GM18909 (cell line): ENCODE measurements around the gene ADAMTS10.
A peak's percentile ranks its signal among the peaks of the same experiment; 100 is the strongest.
"Not testable (repeated sequence)": the region's sequence is repeated elsewhere in the genome, so short reads cannot be mapped to it uniquely, and the experiment has no call there.

Experiments
- ATAC-seq: cut with Tn5 transposase; IDR thresholded peaks from one replicate; pipeline ENCODE4 v1.9.1; 2021; ENCODE audit warnings: mild to moderate bottlenecking; ENCODE audit not compliant: unreplicated experiment, poor library complexity

Gene ADAMTS10

DNA sequence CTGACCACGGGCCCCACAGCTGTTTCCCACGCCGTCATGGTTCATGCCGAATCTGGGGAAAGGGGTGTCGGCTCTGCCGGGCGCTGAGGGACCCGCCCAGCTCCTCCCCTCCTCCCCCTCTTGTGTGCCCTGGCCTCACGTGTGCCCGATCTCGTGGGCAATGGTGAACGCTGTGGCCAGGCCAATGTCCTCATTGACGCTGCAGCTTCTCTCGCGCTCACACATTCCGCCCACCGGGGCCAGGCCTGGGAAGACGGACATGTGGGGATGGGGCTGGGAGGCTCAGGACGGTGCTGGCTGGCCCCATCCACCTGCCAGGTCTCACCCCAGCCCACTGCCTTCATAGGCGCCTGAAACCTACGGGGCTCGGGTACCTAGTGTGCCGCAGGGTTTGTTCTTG, 14.3 kb downstream of the ADAMTS10 start:
- no peak for ATAC-seq

DNA sequence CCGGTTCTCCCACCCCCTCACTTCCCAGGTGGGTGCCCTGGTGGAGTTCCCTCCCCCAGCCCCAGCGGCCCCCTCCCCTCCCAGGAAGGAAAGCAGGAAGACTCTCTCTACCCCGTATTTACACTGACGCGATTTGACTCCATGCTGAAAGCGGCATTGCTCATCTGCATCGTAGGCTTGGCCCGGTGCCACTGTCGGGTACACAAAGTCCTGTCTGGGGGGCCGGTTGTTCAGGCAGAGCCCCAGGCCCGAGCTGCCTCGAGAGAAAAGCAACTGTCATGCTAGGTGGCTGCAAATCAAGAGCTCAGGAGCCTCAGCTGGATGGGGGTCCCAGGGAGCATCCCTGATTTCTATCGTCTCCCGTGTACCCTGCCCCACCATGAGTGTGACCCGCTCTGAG, 14.9 kb downstream of the ADAMTS10 start:
- ATAC-seq, result no peak

DNA sequence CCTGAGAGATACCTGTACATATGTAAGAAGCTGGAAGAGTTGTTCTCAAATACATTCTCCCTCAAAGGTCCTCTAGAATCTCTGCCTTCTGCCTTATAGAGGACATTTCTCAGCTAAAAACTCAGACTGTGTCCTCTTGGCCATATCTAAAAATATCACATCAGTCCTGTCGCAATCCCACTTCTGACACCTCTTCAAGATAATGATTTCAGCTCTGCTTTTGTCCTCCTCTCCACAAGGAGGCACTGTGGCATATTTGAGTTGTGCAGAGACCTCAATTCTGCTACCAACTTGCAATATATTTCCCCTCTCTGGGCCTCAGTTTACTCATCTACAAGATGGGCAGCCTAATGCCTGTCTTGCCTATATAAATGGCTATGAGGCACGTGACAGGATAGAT, 16.6 kb downstream of the ADAMTS10 start:
- no peak for ATAC-seq

DNA sequence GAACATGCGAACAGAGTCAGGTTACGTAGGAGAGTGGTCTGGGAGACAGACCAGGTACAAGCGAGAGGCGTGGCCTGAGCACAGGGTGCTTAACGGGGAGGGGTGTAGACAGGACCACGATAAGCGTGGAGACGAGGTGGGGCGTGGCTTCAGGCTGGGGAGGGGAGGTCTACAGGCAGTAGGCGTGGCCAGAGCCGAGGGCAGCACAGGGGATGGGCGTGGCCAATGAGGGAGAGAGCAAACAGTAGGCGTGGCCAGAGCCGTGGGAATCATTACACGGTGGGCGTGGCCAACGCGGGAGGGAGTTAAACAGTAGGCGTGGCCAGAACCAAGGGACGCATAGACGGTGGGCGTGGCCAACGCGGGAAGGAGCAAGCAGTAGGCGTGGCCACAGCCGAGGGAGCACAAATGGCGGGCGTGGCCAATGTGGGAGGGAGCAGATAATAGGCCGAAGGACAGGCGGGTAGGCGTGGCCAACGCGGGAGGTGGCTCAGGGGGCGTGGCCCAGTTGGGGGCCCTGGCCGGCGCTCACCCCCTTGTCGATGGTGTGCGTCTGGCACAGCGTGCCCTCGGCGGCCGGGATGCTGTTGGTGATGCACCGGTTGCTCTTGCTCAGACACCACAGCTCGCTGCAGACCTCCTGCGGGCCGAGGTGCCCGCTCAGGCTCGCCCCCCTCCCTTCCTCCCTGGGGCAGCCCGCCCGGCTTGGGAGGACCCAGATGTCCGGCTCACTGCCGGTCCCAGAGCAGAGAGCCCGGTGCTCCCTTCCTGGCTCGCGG, 18.1 kb downstream of the ADAMTS10 start:
- ATAC-seq, result no peak

DNA sequence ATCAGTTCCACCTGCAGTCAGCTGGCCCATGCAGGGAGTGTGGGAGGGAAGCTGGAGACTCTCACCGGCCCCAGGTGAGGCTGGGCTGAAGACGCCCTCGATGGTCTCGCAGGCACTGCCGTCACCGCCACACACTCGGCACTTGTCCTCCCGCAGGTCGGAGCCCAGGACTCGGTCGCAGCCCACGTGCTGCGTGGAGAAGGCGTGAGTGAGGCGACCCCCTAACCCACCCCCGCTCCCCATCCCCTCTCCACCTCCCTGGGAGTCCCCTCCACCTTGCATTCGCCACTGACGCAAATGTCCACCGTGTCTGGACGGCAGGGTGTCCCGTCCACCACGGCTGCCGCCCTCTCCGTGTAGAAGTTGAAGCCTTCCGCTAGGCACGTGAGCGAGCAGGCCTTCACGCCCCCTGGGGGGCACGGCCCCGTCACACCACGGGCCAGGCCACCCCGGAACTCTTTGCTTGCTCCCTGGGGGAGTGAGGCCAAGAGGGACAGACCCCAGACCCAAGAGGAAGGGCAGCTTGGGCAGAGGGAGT, 21.3 kb downstream of the ADAMTS10 start:
- ATAC-seq, result no peak

DNA sequence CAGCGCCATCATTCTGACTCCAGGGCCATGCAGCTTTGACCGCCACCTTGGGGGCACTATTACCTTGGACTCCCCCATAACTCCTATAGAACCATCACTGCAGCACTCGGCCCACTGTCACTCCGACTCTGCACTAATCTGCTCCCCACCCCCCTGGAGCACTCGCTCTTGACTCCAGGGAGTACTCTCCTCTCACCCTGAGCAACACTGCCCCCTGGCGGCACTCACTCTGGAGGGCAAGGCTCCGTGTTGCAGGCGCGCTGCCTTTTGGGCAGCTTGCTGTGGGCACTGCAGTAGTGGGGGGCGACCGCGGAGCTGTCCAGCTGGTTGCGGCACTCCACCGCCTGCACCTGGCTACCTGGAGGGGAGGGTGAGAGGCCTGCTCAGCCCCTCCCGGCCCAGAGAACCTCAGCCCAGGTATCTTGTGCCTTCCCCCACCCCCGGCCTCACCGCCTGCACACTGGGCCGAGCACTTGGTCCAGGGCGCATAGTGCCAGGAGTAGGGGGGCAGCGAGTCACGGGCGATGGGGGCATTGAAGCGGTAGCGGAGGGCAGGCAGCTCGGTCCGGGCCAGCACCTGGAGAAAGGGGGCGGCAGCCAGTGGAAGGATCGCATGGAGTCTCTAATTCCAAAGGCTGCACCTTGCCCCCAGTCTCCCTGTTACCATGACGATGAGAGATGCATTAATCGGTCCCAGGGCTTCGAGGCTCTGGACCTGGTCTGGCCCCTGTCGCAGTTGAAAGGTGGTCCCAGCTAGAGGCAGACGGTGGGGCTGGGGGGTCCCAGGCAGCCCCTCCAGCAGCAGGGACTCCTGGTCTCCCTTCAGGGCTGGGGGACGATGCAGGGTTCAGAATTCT, 24.4 kb downstream of the ADAMTS10 start:
- no peak for ATAC-seq

DNA sequence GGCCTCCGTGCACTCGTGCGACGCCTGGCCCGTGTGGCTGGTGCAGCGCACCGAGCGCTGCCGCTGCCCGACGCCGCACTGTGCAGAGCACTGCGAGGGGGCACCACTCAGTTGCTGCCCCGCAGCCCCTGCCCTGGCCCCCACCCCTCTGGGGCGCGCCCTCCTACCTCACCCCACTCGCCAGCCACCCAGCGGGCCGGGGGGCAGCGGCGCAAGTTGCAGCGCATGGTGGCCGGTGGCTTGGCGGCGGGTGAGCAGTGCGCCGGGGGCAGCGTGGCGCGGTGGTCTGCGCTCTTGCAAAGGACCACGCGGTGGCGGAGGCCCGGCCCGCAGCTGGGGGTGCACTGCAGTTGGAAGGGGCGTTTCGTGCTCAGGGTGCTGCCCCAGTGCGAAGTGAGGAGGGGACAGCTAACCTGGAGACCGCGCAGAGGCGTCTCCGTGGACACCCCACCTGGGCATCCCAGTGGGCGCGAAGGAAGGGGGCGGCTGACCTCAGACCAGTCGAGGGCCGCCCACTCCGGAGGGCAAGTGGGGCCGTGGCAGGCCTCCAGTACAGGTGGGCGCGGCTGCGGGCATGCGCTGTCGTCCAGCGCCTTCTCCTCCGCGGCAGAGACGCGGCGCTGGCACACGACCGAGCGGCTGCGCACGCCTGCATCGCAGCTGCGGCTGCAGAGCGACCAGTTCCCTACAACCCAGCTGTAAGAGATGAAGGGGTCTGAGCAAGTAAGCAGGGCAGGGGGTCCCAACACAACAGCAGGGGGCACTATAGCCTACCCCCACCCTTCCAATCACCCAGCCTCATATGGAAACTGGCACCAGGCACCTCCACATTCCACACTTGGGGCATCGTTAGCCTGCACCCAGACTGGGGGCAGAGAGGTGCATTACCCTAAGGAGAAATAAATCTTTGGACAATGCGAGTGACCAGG, 25.3 kb downstream of the ADAMTS10 start:
- ATAC-seq, result no peak

DNA sequence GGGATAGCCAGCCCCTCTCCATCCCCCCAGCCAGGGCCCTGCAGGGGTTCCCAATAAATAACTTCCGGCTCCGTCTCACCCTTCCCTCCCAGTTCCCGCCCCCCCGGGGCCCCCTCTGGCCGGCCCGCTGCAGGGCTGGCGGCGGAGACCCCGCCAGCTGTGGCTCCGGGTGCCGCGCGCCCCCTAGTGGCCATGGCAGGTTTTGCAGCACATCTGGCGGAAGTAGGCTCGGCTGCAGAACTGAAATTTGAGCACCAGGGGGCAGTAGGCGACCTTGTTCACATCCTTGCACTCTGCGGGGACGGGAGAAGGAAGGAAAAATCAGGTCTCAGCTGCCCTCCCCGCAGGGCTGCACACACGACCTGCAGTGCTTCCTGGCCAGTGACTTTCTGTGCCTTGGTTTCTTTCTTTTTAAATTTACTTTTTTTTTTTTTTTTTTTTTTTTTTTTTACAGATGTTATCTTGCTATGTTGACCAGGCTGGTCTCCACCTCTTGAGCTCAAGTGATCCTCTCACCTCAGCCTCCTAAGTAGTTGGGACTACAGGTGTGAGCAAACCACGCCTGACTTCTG, 29.7 kb downstream of the ADAMTS10 start:
- ATAC-seq, result peak; percentile 65

DNA sequence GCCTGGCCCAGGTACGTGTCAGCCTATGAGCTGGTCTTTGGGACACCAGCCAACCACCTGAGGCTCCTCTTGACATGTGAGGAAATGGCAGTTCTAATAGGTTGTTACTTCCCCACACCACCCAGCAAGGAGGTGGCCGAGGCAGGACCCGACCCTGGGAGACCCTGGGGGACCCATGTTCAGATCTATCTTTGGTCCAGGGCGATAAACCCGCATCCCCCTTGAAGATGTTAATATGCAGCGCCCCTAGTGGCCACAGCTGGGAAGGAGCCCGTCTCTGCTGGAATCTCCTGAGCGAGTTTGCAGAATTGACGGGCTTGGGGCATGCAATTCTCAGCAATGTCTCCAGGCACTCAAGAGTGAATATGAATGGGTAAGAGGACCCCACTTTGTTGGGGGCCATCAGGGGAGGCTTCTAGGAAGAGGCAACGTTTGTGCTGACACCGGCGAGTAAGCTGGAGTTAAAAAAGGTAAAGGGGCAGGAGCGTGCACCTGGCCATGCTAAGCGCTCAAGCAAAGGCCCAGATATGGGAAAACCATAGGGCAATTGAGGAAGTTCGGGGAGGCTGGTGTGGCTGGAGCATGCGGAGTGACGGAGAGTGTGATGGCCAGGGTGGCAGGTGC, 31.8 kb downstream of the ADAMTS10 start:
- no peak for ATAC-seq

DNA sequence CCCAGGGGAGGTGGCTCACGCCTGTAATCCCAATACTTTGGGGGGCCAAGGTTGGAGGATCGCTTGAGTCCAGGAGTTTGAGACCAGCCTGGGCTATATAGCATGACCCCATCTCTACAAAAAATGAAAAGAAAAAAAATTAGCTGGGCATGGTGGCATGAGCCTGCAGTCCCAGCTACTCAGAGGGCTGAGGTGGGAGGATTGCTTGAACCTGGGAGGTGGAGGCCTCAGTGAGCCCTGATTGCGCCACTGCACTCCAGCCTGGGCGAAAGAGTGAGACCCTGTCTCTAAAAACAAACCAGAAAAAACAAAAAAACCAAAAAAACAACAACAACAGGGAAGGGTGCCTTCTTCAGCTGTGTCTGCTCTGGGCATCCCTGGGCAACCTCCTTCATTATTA, 32.8 kb downstream of the ADAMTS10 start:
- ATAC-seq, result no peak

DNA sequence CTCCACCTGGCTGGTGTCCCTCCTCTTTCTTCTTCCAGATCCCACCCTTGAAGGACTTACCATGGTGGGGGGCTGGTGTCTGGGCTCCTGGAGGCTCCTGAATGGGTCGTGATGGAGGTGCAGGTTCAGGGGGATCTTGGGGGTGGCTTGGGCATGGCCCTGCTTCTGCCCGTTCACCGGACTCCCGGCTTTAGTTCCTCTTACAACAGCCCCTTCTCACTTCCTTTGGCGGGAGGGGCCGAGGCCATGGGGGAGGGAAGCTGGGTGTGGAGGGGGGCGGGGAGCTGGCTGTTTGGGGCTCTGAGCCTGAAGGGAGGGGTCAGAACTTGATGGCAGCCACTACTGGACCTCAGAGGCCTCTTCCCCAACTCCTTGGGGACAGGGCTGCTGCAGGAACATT, 33.3 kb downstream of the ADAMTS10 start, which contains the start of gene MYO1F:
Gene MYO1F (minus strand): TSS at position 196 of the 400 bp plus-strand sequence. CDS start 133 bp downstream, at position 63.
- ATAC-seq, result no peak

DNA sequence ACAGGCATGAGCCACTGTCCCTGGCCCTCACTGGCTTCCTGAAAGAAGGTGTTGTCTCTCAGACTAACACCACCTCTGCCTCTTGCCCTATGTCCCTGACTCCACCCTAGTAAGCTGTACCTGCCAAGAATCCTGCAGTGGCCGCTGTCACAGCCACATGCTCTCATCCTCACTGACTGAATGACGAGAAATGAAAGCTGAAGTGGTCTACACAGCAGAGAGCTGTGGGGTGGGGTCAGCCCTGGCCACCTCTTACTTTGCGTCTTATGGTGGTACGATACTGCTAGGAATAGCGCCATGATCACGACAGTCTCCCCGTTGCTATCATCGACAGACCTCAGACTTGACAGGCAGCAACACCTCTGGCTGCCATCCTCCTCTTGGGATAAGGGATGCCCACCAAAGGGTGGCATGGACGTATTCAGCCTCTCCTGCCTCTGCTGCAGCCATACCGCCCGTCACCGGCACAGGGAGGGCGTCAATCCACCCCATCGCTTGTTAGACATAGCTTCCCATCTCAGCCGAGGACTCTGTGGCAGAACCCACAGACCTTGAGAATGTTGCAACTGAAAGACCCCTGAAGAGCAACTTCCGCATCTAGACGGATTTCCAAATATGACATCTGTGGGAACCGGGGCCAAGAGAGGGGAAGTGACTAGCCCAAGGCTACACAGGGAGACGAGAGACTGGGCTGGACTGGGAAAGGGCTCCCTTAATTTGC, 34.1 kb downstream of the ADAMTS10 start:
- ATAC-seq, result no peak

DNA sequence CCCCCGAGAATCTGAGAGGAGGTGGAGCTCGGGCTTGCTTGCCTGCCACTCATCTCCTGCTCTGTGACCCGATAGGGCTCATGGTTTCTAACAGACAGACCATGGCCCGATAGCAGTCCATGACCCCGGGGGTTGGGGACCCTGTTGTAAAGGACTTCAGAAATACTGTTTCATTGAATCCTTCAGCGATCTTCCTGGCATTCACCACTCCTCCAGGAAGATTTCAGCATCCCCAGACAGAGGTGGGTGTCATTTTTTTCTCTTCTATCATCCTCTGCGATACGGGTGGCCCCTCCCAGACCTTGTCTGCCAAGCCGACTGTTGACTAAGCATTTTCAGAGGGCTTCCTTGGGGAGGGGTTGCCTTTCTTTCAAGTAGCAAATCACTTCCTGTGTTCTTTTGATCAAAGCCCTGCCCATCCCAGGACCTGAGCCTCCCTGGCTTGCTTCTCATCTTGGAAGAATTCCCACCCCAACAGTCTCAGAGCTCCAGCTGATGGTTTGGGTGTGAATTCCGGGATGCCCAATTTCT, 35.0 kb downstream of the ADAMTS10 start:
- no peak for ATAC-seq

DNA sequence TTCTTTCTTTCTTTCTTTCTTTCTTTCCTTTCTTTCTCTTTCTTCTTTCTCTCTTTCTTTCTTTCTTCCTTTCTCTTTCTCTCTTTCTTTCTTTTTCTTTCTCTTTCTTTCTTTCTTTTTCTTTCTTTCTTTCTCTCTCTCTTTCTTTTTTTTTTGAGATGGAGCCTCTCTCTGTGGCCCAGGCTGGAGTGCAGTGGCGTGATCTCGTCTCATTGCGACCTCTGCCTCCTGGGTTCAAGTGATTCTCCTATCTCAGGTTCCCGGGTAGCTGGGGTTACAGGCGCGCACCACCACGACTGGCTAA, 35.9 kb downstream of the ADAMTS10 start:
- not testable (repeated sequence) for ATAC-seq

DNA sequence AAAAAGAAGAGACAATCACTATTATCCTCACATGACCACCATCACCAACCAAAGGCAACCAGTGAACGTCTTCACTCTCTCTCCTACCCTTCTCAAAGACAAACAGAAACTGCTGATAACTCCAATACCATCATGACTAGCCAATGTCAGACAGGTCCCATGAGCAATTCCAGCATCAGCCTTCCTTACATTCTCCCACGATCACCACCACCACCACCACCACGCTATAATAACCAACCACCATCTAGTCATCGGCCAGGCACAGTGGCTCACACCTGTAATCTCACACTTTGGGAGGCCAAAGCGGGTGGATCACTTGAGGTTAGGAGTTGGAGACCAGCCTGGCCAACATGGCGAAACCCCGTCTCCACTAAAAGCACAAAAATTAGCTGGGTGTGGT, 37.2 kb downstream of the ADAMTS10 start:
- no peak for ATAC-seq

DNA sequence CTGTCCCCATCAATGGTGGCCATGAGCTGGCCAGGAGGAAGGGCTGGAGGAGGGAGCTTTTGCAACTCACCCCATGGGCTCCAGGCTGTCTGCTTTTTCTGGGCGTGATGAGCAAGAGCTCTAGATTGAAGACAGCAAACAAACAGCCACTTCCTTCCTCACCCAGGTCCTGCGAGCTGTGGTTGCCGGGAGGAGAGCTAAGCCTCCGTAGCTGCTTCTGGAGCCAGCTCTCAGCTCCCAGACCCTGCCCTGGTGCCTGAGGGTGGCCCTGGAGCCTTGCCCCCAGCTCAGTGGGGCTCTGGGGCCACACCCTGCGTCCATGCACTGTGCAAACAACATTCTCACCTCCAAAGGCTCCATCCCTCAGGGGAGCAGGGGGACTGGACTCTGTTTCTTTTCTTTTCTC, 39.5 kb downstream of the ADAMTS10 start:
- ATAC-seq, result no peak

DNA sequence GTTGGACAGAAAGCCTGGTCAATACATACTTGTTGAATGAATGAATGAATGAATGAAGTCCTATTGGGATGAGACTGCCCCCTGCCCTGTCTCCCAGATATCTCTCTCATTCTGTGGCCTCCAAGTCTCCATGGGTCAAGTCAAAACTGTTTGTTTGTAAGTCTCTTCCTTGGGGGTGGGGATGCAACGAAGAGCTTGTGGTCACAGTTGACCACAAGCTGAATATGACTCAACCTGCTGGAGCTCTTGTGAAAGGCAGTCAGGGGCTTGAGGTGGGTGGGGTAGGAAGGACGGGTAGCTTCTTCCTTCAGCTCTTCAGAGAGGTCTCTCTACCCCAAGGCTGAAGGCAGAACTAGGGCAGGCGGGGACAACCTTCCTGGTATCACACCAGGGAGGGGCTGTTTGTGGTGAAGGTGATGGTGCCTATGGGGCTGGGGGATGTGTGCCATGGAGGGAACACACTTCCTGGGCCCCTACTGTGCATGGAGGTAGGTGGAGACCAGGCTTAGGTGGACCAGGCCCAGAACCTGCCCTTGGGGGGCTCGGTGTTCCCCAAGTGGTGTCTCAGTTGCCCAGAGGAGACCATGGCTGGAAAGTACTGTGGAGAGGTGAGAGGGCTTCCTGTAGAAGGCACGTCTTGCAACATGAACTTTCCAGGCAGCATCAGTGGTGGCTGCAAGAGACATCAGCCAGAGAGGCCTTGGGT, 41.3 kb downstream of the ADAMTS10 start:
- peak; percentile 80 for ATAC-seq

DNA sequence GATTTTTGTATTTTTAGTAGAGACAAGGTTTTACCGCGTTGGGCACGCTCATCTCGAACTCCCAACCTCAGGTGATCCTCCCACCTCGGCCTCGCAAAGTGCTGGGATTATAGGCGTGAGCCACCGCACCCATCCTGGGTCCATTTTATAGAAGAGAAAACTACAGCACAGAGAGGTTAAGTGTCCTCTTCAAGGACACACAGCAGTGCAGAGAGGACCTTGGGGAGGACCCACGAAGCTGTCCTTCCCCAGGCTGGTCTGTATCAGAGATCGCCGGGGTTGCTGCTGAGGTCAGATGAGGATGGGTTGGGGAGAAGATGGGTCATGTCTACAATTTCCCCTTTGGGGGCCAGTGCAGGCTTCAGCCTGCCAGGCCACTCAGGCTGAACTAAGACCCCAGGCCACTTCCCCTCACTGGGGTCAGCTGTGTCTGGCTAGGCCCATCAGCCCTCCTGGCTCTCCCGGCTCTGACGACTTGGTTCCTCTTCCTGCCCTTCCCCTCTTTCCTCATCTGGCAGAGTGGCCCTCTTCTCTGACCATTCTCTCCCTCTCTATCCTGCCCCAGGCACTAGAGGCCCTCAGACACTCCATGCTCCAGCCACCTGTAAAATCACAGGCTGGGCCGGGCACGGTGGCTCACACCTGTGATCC, 42.9 kb downstream of the ADAMTS10 start:
- ATAC-seq, result no peak
